H9 (cell line): ENCODE data around the gene SYT9. TPM values are rescaled to one million over a fixed set of nuclear protein-coding genes. Genes with fewer than 3 reads are reported as not detected.

Source experiments
- DNase-seq: peaks from one replicate; pipeline ENCODE4 v3.0.0-alpha.2; 2017
- H2AFZ ChIP-seq: one replicate; pipeline ENCODE4 v1.6.1; 2013; ENCODE audit warnings: mild to moderate bottlenecking, low read length, control low read depth, moderate library complexity
- H2AK5ac ChIP-seq: 2 replicates; pipeline ENCODE4 v1.6.1; 2013; ENCODE audit warnings: low read length, control low read depth, mixed read lengths; ENCODE audit not compliant: insufficient read length
- H2BK120ac ChIP-seq: one replicate; pipeline ENCODE4 v1.6.1; 2013; ENCODE audit warnings: low read depth, mild to moderate bottlenecking, low read length, control low read depth, inconsistent platforms; ENCODE audit not compliant: poor library complexity, severe bottlenecking
- H2BK12ac ChIP-seq: 2 replicates; pipeline ENCODE4 v1.6.1; 2013; ENCODE audit warnings: low read length, control low read depth, mixed read lengths, low read depth; ENCODE audit not compliant: insufficient read length
- H2BK15ac ChIP-seq: 2 replicates; pipeline ENCODE4 v1.6.1; 2013; ENCODE audit warnings: low read depth, low read length, control low read depth
- H2BK20ac ChIP-seq: one replicate; pipeline ENCODE4 v1.6.1; 2013; ENCODE audit warnings: low read depth, mild to moderate bottlenecking, low read length, control low read depth, inconsistent platforms; ENCODE audit not compliant: poor library complexity, severe bottlenecking
- H2BK5ac ChIP-seq: 2 replicates; pipeline ENCODE4 v1.6.1; 2013; ENCODE audit warnings: low read length, control low read depth, mixed read lengths; ENCODE audit not compliant: insufficient read length
- H3K14ac ChIP-seq: 2 replicates; pipeline ENCODE4 v1.6.1; 2013; ENCODE audit warnings: low read length, control low read depth; ENCODE audit not compliant: insufficient read depth
- H3K18ac ChIP-seq: 2 replicates; pipeline ENCODE4 v1.6.1; 2013; ENCODE audit warnings: low read depth, mild to moderate bottlenecking, mixed read lengths, low read length, control low read depth; ENCODE audit not compliant: insufficient read length
- H3K23ac ChIP-seq: 2 replicates; pipeline ENCODE4 v1.6.1; 2013; ENCODE audit warnings: low read length, control low read depth, mixed read lengths, low read depth; ENCODE audit not compliant: insufficient read length
- H3K23me2 ChIP-seq: 2 replicates; pipeline ENCODE4 v1.6.1; 2013; ENCODE audit warnings: low read depth, mild to moderate bottlenecking, mixed read lengths, low read length, control low read depth; ENCODE audit not compliant: insufficient read length, poor library complexity, severe bottlenecking
- H3K27ac ChIP-seq: 2 replicates; pipeline ENCODE4 v1.5.1; 2013; ENCODE audit warnings: low read length, control low read depth, mixed read lengths, low read depth; ENCODE audit not compliant: insufficient read length
- H3K27me3 ChIP-seq: 2 replicates; pipeline ENCODE4 v1.6.1; 2013; ENCODE audit warnings: low read length, control low read depth, inconsistent platforms; ENCODE audit not compliant: insufficient read depth
- H3K4ac ChIP-seq: 2 replicates; pipeline ENCODE4 v1.6.1; 2013; ENCODE audit warnings: low read depth, mild to moderate bottlenecking, control low read depth, inconsistent platforms, low read length, moderate library complexity
- H3K4me1 ChIP-seq: 2 replicates; pipeline ENCODE4 v1.6.1; 2013; ENCODE audit warnings: low read length, control low read depth, inconsistent platforms; ENCODE audit not compliant: insufficient read depth
- H3K4me2 ChIP-seq: 2 replicates; pipeline ENCODE4 v1.6.1; 2013; ENCODE audit warnings: low read length, control low read depth, mixed read lengths; ENCODE audit not compliant: insufficient read length, insufficient read depth
- H3K56ac ChIP-seq: 2 replicates; pipeline ENCODE4 v1.6.1; 2013; ENCODE audit warnings: low read depth, mild to moderate bottlenecking, mixed read lengths, low read length, control low read depth; ENCODE audit not compliant: insufficient read length
- H3K79me1 ChIP-seq: 2 replicates; pipeline ENCODE4 v1.6.1; 2013; ENCODE audit warnings: low read depth, mild to moderate bottlenecking, moderate library complexity, low read length, control low read depth, inconsistent platforms; ENCODE audit not compliant: insufficient read depth, poor library complexity, severe bottlenecking
- H3K79me2 ChIP-seq: 2 replicates; pipeline ENCODE4 v1.6.1; 2013; ENCODE audit warnings: low read length, control low read depth, inconsistent platforms; ENCODE audit not compliant: insufficient read depth
- H3K9ac ChIP-seq: 2 replicates; pipeline ENCODE4 v1.6.1; 2013; ENCODE audit warnings: low read length, control low read depth, mixed read lengths; ENCODE audit not compliant: insufficient read length; ENCODE audit errors: extremely low read depth
- H3K9me3 ChIP-seq: one replicate; pipeline ENCODE4 v1.6.1; 2013; ENCODE audit warnings: low read depth, low read length, inconsistent platforms; ENCODE audit not compliant: control insufficient read depth
- H3T11ph ChIP-seq: one replicate; pipeline ENCODE4 v1.6.1; 2013; ENCODE audit warnings: mild to moderate bottlenecking, low read length, control low read depth, inconsistent platforms
- H4K20me1 ChIP-seq: one replicate; pipeline ENCODE4 v1.6.1; 2013; ENCODE audit not compliant: control insufficient read depth, insufficient read length, insufficient read depth
- H4K5ac ChIP-seq: 2 replicates; pipeline ENCODE4 v1.6.1; 2013; ENCODE audit warnings: low read depth, mild to moderate bottlenecking, mixed read lengths, low read length, control low read depth; ENCODE audit not compliant: insufficient read length
- H4K8ac ChIP-seq: replicated peaks from 2 replicates; pipeline ENCODE4 v1.6.1; 2013; ENCODE audit warnings: low read length, control low read depth, mixed read lengths, low read depth; ENCODE audit not compliant: insufficient read length
- H4K91ac ChIP-seq: 2 replicates; pipeline ENCODE4 v1.6.1; 2013; ENCODE audit warnings: low read depth, mild to moderate bottlenecking, moderate library complexity, mixed read lengths, low read length, control low read depth; ENCODE audit not compliant: insufficient read length
- H3K27ac Mint-ChIP-seq, 3 experiments: 2 replicates in 2 of 3; 3 replicates in 1 of 3; pipeline ENCODE4 v1.8.0; 2020 to 2021; ENCODE audit warnings: mixed read lengths in 3 of 3, mild to moderate bottlenecking in 1 of 3, moderate library complexity in 1 of 3
- H3K27me3 Mint-ChIP-seq: 2 replicates; pipeline ENCODE4 v1.8.0; 2021; ENCODE audit warnings: low read depth, mild to moderate bottlenecking, moderate library complexity, mixed read lengths
- H3K36me3 Mint-ChIP-seq, 3 experiments: 2 replicates in 2 of 3; 3 replicates in 1 of 3; pipeline ENCODE4 v1.8.0; 2020 to 2021; ENCODE audit warnings: low read depth in 3 of 3, mixed read lengths in 3 of 3; ENCODE audit not compliant: insufficient read depth in 1 of 3
- H3K4me1 Mint-ChIP-seq, 2 experiments: 2 replicates each; pipeline ENCODE4 v1.8.0; 2020; ENCODE audit warnings: mixed read lengths in 2 of 2
- H3K4me3 Mint-ChIP-seq, 2 experiments: 2 replicates in 1 of 2; 3 replicates in 1 of 2; pipeline ENCODE4 v1.8.0; 2020 to 2021; ENCODE audit warnings: mild to moderate bottlenecking in 2 of 2, mixed read lengths in 2 of 2, moderate library complexity in 1 of 2
- H3K9me3 Mint-ChIP-seq, 2 experiments: 2 replicates in 1 of 2; 3 replicates in 1 of 2; pipeline ENCODE4 v1.8.0; 2020; ENCODE audit warnings: mild to moderate bottlenecking in 2 of 2, mixed read lengths in 2 of 2, moderate library complexity in 1 of 2
- CTCF ChIP-seq: fragments of 200-600 bp; sonication (generic); conservative IDR thresholded peaks from 3 replicates; pipeline ENCODE4 v1.8.0; 2021; ENCODE audit warnings: antibody characterized with exemption, mild to moderate bottlenecking
- WGBS: extraction: QIAGEN DNeasy Blood & Tissue Kit; methylation state at CpG from one replicate; pipeline ENCODE4 v1.1.7; 2013; ENCODE audit warnings: missing lambda C conversion rate, low lambda C conversion rate, mixed read lengths; ENCODE audit not compliant: insufficient read length; ENCODE audit errors: extremely low coverage; 5-methylcytosine and 5-hydroxymethylcytosine counted together
- total RNA-seq: library from RNA; stranded (reverse); gene quantifications from 2 replicates; pipeline ENCODE4 v1.2.1, GENCODE V29; 2021

SYT9 gene
- total RNA-seq, 1 experiment from 2014 or later: 0.63 TPM

GRCh38 chr11:7498193-7498592 lies 246.5 kb downstream of the SYT9 start:
- no CpG with 5 or more reads among the region's 4 CpGs for WGBS
- Histone ChIP-seq H2BK12ac (no peak overlapping the region), H3K9ac (no peak overlapping the region), H3K23me2 (peaks cover 2% of the 10 kb centered on the region), H3K27ac (no peak overlapping the region), H3T11ph (no peak overlapping the region), H4K20me1 (no peaks in the 10 kb centered on the region), H3K23ac (no peak overlapping the region), H4K8ac (no peak overlapping the region), H3K27me3 (no peaks in the 10 kb centered on the region), H2AFZ (no peak overlapping the region), H2AK5ac (no peak overlapping the region), H3K79me2 (no peaks in the 10 kb centered on the region), H2BK120ac (no peak overlapping the region), H4K91ac (no peak overlapping the region), H2BK5ac (no peak overlapping the region), H3K4ac (no peak overlapping the region), H2BK20ac (no peak overlapping the region), H3K79me1 (no peaks in the 10 kb centered on the region), H3K9me3 (no peaks in the 10 kb centered on the region), H3K14ac (no peak overlapping the region), H3K4me1 (no peaks in the 10 kb centered on the region), H3K18ac (no peak overlapping the region), H3K4me2 (no peak overlapping the region), H2BK15ac (no peak overlapping the region), H4K5ac (no peak overlapping the region), H3K56ac (no peak overlapping the region)
- no peak for TF ChIP-seq CTCF
- no peaks in the 10 kb centered on the region for H3K9me3 Mint-ChIP-seq
- H3K4me1 Mint-ChIP-seq: peaks cover 10 to 12% of the 10 kb centered on the region in 2 experiments
- H3K27me3 Mint-ChIP-seq: no peaks in the 10 kb centered on the region
- no peak overlapping the region for H3K4me3 Mint-ChIP-seq
- DNase-seq: no peak
- no peaks in the 10 kb centered on the region for H3K36me3 Mint-ChIP-seq
- no peak overlapping the region for H3K27ac Mint-ChIP-seq
